Caco-2 (cell line): ENCODE measurements around the gene TNFSF11. TPM values are rescaled to one million over a fixed set of nuclear protein-coding genes. Genes with fewer than 3 reads are reported as not detected.

Experiments used
- BruUV-seq: library from RNA; stranded (reverse); fragments of 400-500 nt; replicated peaks from 2 replicates; lab custom pipeline; 2021; lab: Mats Ljungman, UMichigan
- CTCF ChIA-PET: fragments of 300-600 bp; sonication (Branson Sonifier 250); formaldehyde crosslinking; loops from one replicate; lab custom pipeline; 2022; ENCODE audit warnings: antibody characterized with exemption; lab: Charles Lee
- POLR2A ChIA-PET: fragments of 300-600 bp; sonication (Branson Sonifier 250); formaldehyde crosslinking; loops from one replicate; lab custom pipeline; 2022; ENCODE audit warnings: antibody characterized with exemption; lab: Charles Lee
- DNase-seq, 2 experiments: peaks; one replicate each; pipeline versions ENCODE4 v3.0.0 to v3.0.0-alpha.2; 2020 to 2022
- H3K27me3 ChIP-seq: replicated peaks from 2 replicates; pipeline ENCODE4 v1.6.0; 2011; ENCODE audit warnings: low read length; ENCODE audit not compliant: control insufficient read depth, insufficient read depth
- H3K36me3 ChIP-seq: 2 replicates; pipeline ENCODE4 v1.5.1; 2011; ENCODE audit warnings: low read length; ENCODE audit not compliant: control insufficient read depth, insufficient read depth
- H3K4me1 ChIP-seq: fragments of 250-450 bp; sonication (Bioruptor Pico); 2 replicates; pipeline ENCODE4 v1.5.1; 2020; ENCODE audit warnings: mild to moderate bottlenecking
- H3K4me3 ChIP-seq: 2 replicates; pipeline ENCODE4 v1.5.1; 2011; ENCODE audit warnings: low read depth, mild to moderate bottlenecking, control low read depth, low read length
- H3K9me3 ChIP-seq: fragments of 250-450 bp; sonication (Bioruptor Pico); 2 replicates; pipeline ENCODE4 v1.5.1; 2020; ENCODE audit warnings: mild to moderate bottlenecking, moderate library complexity
- H3K27ac Mint-ChIP-seq: one replicate; pipeline ENCODE4 v1.8.0; 2022; ENCODE audit warnings: mixed read lengths; ENCODE audit not compliant: unreplicated experiment
- H3K27me3 Mint-ChIP-seq: one replicate; pipeline ENCODE4 v1.8.0; 2022; ENCODE audit warnings: mixed read lengths; ENCODE audit not compliant: insufficient read depth, unreplicated experiment
- H3K36me3 Mint-ChIP-seq: one replicate; pipeline ENCODE4 v1.8.0; 2022; ENCODE audit warnings: mild to moderate bottlenecking, mixed read lengths; ENCODE audit not compliant: insufficient read depth, unreplicated experiment
- H3K4me1 Mint-ChIP-seq: one replicate; pipeline ENCODE4 v1.8.0; 2022; ENCODE audit warnings: low read depth, mixed read lengths; ENCODE audit not compliant: unreplicated experiment
- H3K4me3 Mint-ChIP-seq: one replicate; pipeline ENCODE4 v1.8.0; 2022; ENCODE audit warnings: mild to moderate bottlenecking, moderate library complexity, mixed read lengths; ENCODE audit not compliant: unreplicated experiment
- H3K9me3 Mint-ChIP-seq: one replicate; pipeline ENCODE4 v1.8.0; 2022; ENCODE audit warnings: mixed read lengths; ENCODE audit not compliant: unreplicated experiment
- CTCF ChIP-seq, 2 experiments: fragments of 200-600 bp in 1 of 2; IDR thresholded peaks; 1 replicate in 1 of 2; 2 replicates in 1 of 2; pipeline versions ENCODE4 v1.5.1 to v1.8.0; 2011 to 2022; ENCODE audit warnings: antibody characterized with exemption in 1 of 2, control low read depth in 1 of 2, inconsistent platforms in 1 of 2, low read depth in 1 of 2, low read length in 1 of 2, mild to moderate bottlenecking in 1 of 2, moderate library complexity in 1 of 2; ENCODE audit not compliant: insufficient read depth in 1 of 2, severe bottlenecking in 1 of 2, unreplicated experiment in 1 of 2
- intact Hi-C: fragments of 100-400 bp; cut with micrococcal nuclease; formaldehyde crosslinking; loops from one replicate; pipeline ENCODE4 v1.10.0; 2022; ENCODE audit not compliant: unreplicated experiment
- total RNA-seq: library from RNA; stranded (reverse); gene quantifications from 2 replicates; pipeline ENCODE4 v1.2.3, GENCODE V29; 2022

Gene TNFSF11
- total RNA-seq, 1 experiment from 2014 or later, result not detected

GRCh38 chr13:42580644-42581043 lies 6.7 kb downstream of the TNFSF11 start:
- POLR2A ChIA-PET, result no interaction called here
- peaks cover 16% of the 10 kb centered on the region for H3K27me3 Mint-ChIP-seq
- H3K4me3 Mint-ChIP-seq, result no peak overlapping the region
- H3K36me3 ChIP-seq, result no peaks in the 10 kb centered on the region
- H3K4me3 ChIP-seq, result no peak overlapping the region
- TF ChIP-seq CTCF (IDR thresholded peaks at IDR 0.05; ENCODE audit: insufficient read depth in 1 of 2, low read depth in 1 of 2, low read length in 1 of 2, severe bottlenecking in 1 of 2, unreplicated experiment in 1 of 2), result no peak
- H3K9me3 Mint-ChIP-seq, result no peaks in the 10 kb centered on the region
- no peaks in the 10 kb centered on the region for H3K27me3 ChIP-seq
- no peaks in the 10 kb centered on the region for H3K4me1 Mint-ChIP-seq
- no peak overlapping the region for H3K27ac Mint-ChIP-seq
- H3K4me1 ChIP-seq, result no peaks in the 10 kb centered on the region
- no peak for DNase-seq
- no peaks in the 10 kb centered on the region for H3K36me3 Mint-ChIP-seq
- CTCF ChIA-PET, result no interaction called here
- intact Hi-C loops, result no loop called here
- H3K9me3 ChIP-seq, result no peaks in the 10 kb centered on the region
- BruUV-seq, result no TSS peak

DNA sequence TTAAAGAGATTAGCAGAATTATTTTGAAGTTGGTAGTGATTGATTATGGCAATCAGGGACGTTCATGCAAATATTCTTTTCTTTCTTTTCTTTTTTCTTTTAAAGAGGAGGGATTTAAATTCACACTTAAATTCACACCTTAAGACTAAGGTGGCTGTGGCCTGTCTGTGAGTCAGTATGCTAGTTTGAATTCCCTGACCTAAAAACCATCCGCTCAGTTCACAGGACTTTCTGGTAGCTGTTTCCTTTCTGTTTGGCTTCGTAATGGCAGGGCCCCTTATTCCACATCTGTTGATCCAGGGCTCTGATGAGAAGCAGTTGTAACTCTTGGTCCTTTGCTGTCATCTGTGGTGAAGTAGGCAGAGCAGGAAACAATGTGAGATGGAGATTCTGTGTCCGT lies 7.5 kb downstream of the TNFSF11 start:
- H3K27ac Mint-ChIP-seq, result no peak overlapping the region
- H3K4me3 Mint-ChIP-seq, result no peak overlapping the region
- DNase-seq, result no peak
- H3K9me3 Mint-ChIP-seq, result no peaks in the 10 kb centered on the region
- intact Hi-C loops, result no loop called here
- H3K36me3 Mint-ChIP-seq, result no peaks in the 10 kb centered on the region
- BruUV-seq, result no TSS peak
- no peak for TF ChIP-seq CTCF (IDR thresholded peaks at IDR 0.05; ENCODE audit: insufficient read depth in 1 of 2, low read depth in 1 of 2, low read length in 1 of 2, severe bottlenecking in 1 of 2, unreplicated experiment in 1 of 2)
- Histone ChIP-seq H3K27me3 (no peaks in the 10 kb centered on the region), H3K36me3 (no peaks in the 10 kb centered on the region), H3K4me1 (no peaks in the 10 kb centered on the region), H3K4me3 (no peak overlapping the region), H3K9me3 (no peaks in the 10 kb centered on the region)
- ChIA-PET CTCF (no interaction called here), POLR2A (no interaction called here)
- peaks cover 12% of the 10 kb centered on the region for H3K27me3 Mint-ChIP-seq
- no peaks in the 10 kb centered on the region for H3K4me1 Mint-ChIP-seq

- H3K4me1 ChIP-seq, result no peaks in the 10 kb centered on the region
- intact Hi-C loops, result loop anchor here (10.0 kb wide), 1 partner anchor 293 kb away; no protein-coding TSS in a partner anchor
- H3K36me3 ChIP-seq, result no peaks in the 10 kb centered on the region
- H3K9me3 Mint-ChIP-seq, result no peaks in the 10 kb centered on the region
- no peaks in the 10 kb centered on the region for H3K27me3 ChIP-seq
- H3K27me3 Mint-ChIP-seq, result peaks cover 26% of the 10 kb centered on the region
- ChIA-PET POLR2A (no interaction called here), CTCF (no interaction called here)
- TF ChIP-seq CTCF (IDR thresholded peaks at IDR 0.05; ENCODE audit: insufficient read depth in 1 of 2, low read depth in 1 of 2, low read length in 1 of 2, severe bottlenecking in 1 of 2, unreplicated experiment in 1 of 2), result no peak
- BruUV-seq, result no TSS peak
- H3K36me3 Mint-ChIP-seq, result no peaks in the 10 kb centered on the region
- H3K4me3 Mint-ChIP-seq, result no peak overlapping the region
- DNase-seq, result no peak
- no peaks in the 10 kb centered on the region for H3K4me1 Mint-ChIP-seq
- no peak overlapping the region for H3K4me3 ChIP-seq
- no peaks in the 10 kb centered on the region for H3K9me3 ChIP-seq
- H3K27ac Mint-ChIP-seq, result no peak overlapping the region
These were observed 17.6 kb downstream of the TNFSF11 start for GRCh38 chr13:42591602-42592001.
